ENCODE measurements around the gene CAPN1.
"Not testable (repeated sequence)": the region's sequence is repeated elsewhere in the genome, so short reads cannot be mapped to it uniquely, and the experiment has no call there.

CAPN1 gene

DNA sequence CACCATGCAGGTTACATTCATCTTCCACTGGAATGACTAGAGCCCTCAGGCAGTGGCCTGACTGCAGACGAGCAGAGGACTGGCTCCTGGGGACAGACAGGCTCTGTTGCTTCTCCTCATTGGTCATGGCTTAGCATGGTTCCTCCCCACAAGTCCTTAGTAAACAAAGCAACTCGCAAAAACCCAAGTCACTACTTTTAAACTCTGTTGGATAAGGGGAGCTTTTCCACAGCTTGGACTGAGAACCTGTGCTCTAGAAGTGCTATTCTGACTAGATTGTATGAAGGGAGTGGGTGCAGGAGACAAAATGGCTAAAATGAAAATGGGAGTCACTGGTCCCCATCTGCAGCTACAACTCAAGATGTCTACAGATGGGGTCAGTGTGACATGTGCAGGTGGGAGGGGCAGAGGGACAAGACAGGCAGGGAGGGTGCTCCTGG is 7.1 kb upstream of the CAPN1 start:
- H3K9me3 ChIP-seq (ENCODE audit: control insufficient read depth in 5 of 5, low read length in 5 of 5); H3K9ac ChIP-seq (ENCODE audit: low read length in 5 of 5); H3K27me3 ChIP-seq (ENCODE audit: control insufficient read depth in 5 of 5, insufficient read depth in 4 of 5, low read length in 5 of 5): not testable (repeated sequence)

GRCh38 chr11:65180877-65181568 is 705 bp upstream of the CAPN1 start:
- peak overlapping the region in 4 of 5 donors; percentile 40 to 66 (median 58) for H3K9ac ChIP-seq (ENCODE audit: low read length in 5 of 5)
- no peaks in the 10 kb centered on the region for H3K9me3 ChIP-seq (ENCODE audit: control insufficient read depth in 5 of 5, low read length in 5 of 5)
- peaks cover 0 to 22% (median 9%) of the 10 kb centered on the region in 5 donors for H3K36me3 ChIP-seq (ENCODE audit: control insufficient read depth in 5 of 5, insufficient read depth in 5 of 5, low read length in 5 of 5)
- H3K27ac ChIP-seq (ENCODE audit: low read depth, low read length), result peak overlapping the region; percentile 57
- H3K4me1 ChIP-seq (ENCODE audit: control insufficient read depth in 5 of 5, insufficient read depth in 5 of 5, low read length in 5 of 5), result peaks cover 0 to 28% (median 27%) of the 10 kb centered on the region in 5 donors
- peak overlapping the region; percentile 55 to 93 (median 83) for H3K4me3 ChIP-seq (ENCODE audit: low read depth in 1 of 5, low read length in 5 of 5)
- no peaks in the 10 kb centered on the region for H3K27me3 ChIP-seq (ENCODE audit: control insufficient read depth in 5 of 5, insufficient read depth in 4 of 5, low read length in 5 of 5)

More for the DNA sequence above, 7.1 kb upstream of the CAPN1 start:
- H3K4me3 ChIP-seq (ENCODE audit: low read depth in 1 of 5, low read length in 5 of 5); H3K4me1 ChIP-seq (ENCODE audit: control insufficient read depth in 5 of 5, insufficient read depth in 5 of 5, low read length in 5 of 5); H3K36me3 ChIP-seq (ENCODE audit: control insufficient read depth in 5 of 5, insufficient read depth in 5 of 5, low read length in 5 of 5); H3K27ac ChIP-seq (ENCODE audit: low read depth, low read length): not testable (repeated sequence)

DNA sequence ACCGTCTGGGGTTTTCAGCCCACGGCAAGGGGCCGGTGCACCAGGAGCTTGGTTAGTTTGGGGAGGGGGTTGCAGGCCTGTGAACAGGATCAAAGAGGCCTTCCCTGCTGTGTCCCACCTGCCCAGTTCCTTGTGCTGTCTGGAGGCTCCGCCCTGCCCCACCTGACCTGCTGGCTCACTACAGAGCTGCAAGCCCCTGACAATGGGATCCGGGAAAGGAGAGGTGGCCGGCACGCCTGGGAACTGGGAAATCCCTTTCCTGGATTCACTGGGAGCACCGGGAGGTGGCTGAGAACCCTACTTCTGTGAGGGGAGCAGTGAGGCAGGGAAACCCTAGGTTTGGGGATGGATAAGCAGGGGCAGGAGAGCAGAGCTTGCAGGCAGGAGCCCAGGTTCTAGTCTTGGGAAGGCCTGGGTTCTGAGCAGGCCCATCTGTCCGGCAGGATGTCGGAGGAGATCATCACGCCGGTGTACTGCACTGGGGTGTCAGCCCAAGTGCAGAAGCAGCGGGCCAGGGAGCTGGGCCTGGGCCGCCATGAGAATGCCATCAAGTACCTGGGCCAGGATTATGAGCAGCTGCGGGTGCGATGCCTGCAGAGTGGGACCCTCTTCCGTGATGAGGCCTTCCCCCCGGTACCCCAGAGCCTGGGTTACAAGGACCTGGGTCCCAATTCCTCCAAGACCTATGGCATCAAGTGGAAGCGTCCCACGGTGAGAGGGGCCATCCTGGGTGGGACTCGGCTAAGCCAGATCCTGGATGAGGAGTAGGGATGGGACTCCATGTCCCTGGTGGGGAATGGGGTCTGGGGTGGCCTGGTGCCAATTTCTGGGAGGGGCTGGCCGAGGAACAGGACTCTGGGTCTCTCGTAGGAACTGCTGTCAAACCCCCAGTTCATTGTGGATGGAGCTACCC is 786 bp downstream of the CAPN1 start:
- peaks cover 0 to 37% (median 24%) of the 10 kb centered on the region in 5 donors for H3K36me3 ChIP-seq (ENCODE audit: control insufficient read depth in 5 of 5, insufficient read depth in 5 of 5, low read length in 5 of 5)
- H3K9me3 ChIP-seq (ENCODE audit: control insufficient read depth in 5 of 5, low read length in 5 of 5), result no peaks in the 10 kb centered on the region
- H3K27ac ChIP-seq (ENCODE audit: low read depth, low read length), result peak overlapping the region; percentile 69
- H3K27me3 ChIP-seq (ENCODE audit: control insufficient read depth in 5 of 5, insufficient read depth in 4 of 5, low read length in 5 of 5), result no peaks in the 10 kb centered on the region
- peak overlapping the region; percentile 58 to 93 (median 83) for H3K4me3 ChIP-seq (ENCODE audit: low read depth in 1 of 5, low read length in 5 of 5)
- H3K9ac ChIP-seq (ENCODE audit: low read length in 5 of 5), result peak overlapping the region; percentile 87 to 93 (median 89)
- peaks cover 0 to 28% (median 27%) of the 10 kb centered on the region in 5 donors for H3K4me1 ChIP-seq (ENCODE audit: control insufficient read depth in 5 of 5, insufficient read depth in 5 of 5, low read length in 5 of 5)

DNA sequence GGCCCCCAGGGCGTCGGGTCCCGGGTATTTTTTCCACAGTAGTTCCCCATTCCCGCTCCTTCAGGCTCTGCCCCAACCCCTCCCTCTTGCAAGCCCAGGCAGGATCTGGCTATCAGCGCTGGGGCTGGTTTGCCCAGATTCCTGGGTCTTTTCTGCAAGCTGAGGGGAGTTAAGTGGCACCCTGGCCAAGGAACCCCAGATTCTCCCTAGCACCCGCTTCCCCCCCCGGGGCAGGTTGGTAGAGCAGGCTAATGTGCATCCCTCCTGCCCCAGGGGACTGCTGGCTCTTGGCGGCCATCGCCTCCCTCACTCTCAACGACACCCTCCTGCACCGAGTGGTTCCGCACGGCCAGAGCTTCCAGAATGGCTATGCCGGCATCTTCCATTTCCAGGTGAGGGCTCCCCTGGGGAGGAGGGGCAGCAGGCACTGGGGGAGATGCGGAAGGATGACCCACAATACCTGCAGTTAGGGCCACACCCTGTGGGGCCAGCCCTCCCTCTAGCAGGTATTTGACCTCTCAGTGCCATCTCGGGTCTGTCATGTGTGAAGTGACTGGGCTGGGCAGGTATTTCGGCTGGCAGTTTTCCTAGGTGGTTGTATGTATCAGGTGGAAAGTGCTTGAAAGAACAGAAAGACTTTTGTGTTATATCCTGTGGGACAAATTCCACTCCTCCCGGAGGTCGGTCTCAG is 1.6 kb downstream of the CAPN1 start:
- Histone ChIP-seq H3K4me3 (ENCODE audit: low read depth in 1 of 5, low read length in 5 of 5) (peak overlapping the region in 1 of 5 donors; percentile 93), H3K9ac (ENCODE audit: low read length in 5 of 5) (peak overlapping the region in 2 of 5 donors; percentile 93), H3K36me3 (ENCODE audit: control insufficient read depth in 5 of 5, insufficient read depth in 5 of 5, low read length in 5 of 5) (peaks cover 0 to 45% (median 30%) of the 10 kb centered on the region in 5 donors), H3K4me1 (ENCODE audit: control insufficient read depth in 5 of 5, insufficient read depth in 5 of 5, low read length in 5 of 5) (peaks cover 0 to 28% (median 27%) of the 10 kb centered on the region in 5 donors), H3K9me3 (ENCODE audit: control insufficient read depth in 5 of 5, low read length in 5 of 5) (no peaks in the 10 kb centered on the region), H3K27me3 (ENCODE audit: control insufficient read depth in 5 of 5, insufficient read depth in 4 of 5, low read length in 5 of 5) (no peaks in the 10 kb centered on the region), H3K27ac (ENCODE audit: low read depth, low read length) (no peak overlapping the region)

- Histone ChIP-seq H3K9ac (ENCODE audit: low read length in 5 of 5) (no peak overlapping the region), H3K27ac (ENCODE audit: low read depth, low read length) (no peak overlapping the region), H3K4me3 (ENCODE audit: low read depth in 1 of 5, low read length in 5 of 5) (no peak overlapping the region), H3K27me3 (ENCODE audit: control insufficient read depth in 5 of 5, insufficient read depth in 4 of 5, low read length in 5 of 5) (no peaks in the 10 kb centered on the region), H3K4me1 (ENCODE audit: control insufficient read depth in 5 of 5, insufficient read depth in 5 of 5, low read length in 5 of 5) (peaks cover 0 to 28% (median 27%) of the 10 kb centered on the region in 5 donors), H3K36me3 (ENCODE audit: control insufficient read depth in 5 of 5, insufficient read depth in 5 of 5, low read length in 5 of 5) (peaks cover 0 to 53% (median 38%) of the 10 kb centered on the region in 5 donors), H3K9me3 (ENCODE audit: control insufficient read depth in 5 of 5, low read length in 5 of 5) (no peaks in the 10 kb centered on the region)
Measured at GRCh38 chr11:65184146-65184545, 2.4 kb downstream of the CAPN1 start.

DNA sequence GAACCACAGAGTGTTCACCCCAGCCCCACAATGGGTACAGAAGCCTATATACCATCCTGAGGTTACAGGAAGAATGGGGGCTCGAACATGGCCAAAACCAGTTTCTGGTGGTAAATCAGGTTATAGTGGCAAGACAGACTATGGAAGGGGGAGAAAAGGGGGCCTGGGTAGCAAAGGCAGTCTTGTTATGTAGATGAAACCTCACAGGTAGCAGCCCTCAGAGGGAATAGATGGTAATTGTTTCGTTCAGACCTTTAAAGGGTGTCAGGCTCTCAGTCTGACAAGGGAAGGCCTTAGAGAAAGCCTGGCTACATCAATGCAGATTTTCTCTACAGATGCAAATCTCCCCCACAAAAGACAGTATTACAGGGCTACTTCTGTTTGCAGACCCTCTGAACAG is 3.4 kb downstream of the CAPN1 start:
- Histone ChIP-seq H3K36me3 (ENCODE audit: control insufficient read depth in 5 of 5, insufficient read depth in 5 of 5, low read length in 5 of 5) (peaks cover 0 to 63% (median 48%) of the 10 kb centered on the region in 5 donors), H3K9me3 (ENCODE audit: control insufficient read depth in 5 of 5, low read length in 5 of 5) (no peaks in the 10 kb centered on the region), H3K4me3 (ENCODE audit: low read depth in 1 of 5, low read length in 5 of 5) (no peak overlapping the region), H3K27me3 (ENCODE audit: control insufficient read depth in 5 of 5, insufficient read depth in 4 of 5, low read length in 5 of 5) (no peaks in the 10 kb centered on the region), H3K9ac (ENCODE audit: low read length in 5 of 5) (no peak overlapping the region), H3K27ac (ENCODE audit: low read depth, low read length) (no peak overlapping the region), H3K4me1 (ENCODE audit: control insufficient read depth in 5 of 5, insufficient read depth in 5 of 5, low read length in 5 of 5) (peaks cover 0 to 34% (median 27%) of the 10 kb centered on the region in 5 donors)

DNA sequence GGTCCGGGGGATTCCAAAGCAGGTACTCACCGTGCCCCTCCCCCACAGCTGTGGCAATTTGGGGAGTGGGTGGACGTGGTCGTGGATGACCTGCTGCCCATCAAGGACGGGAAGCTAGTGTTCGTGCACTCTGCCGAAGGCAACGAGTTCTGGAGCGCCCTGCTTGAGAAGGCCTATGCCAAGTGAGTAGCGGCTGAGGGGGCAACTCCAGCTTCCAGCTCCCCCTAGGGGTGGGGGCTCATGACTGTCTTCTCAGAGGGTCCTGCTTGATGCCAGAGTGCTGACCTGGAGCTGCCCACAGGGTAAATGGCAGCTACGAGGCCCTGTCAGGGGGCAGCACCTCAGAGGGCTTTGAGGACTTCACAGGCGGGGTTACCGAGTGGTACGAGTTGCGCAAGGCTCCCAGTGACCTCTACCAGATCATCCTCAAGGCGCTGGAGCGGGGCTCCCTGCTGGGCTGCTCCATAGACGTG is 4.2 kb downstream of the CAPN1 start:
- Histone ChIP-seq H3K27ac (ENCODE audit: low read depth, low read length) (no peak overlapping the region), H3K4me3 (ENCODE audit: low read depth in 1 of 5, low read length in 5 of 5) (no peak overlapping the region), H3K27me3 (ENCODE audit: control insufficient read depth in 5 of 5, insufficient read depth in 4 of 5, low read length in 5 of 5) (no peaks in the 10 kb centered on the region), H3K4me1 (ENCODE audit: control insufficient read depth in 5 of 5, insufficient read depth in 5 of 5, low read length in 5 of 5) (peaks cover 0 to 29% (median 21%) of the 10 kb centered on the region in 5 donors), H3K9ac (ENCODE audit: low read length in 5 of 5) (no peak overlapping the region), H3K36me3 (ENCODE audit: control insufficient read depth in 5 of 5, insufficient read depth in 5 of 5, low read length in 5 of 5) (peaks cover 3 to 71% (median 53%) of the 10 kb centered on the region in 5 donors), H3K9me3 (ENCODE audit: control insufficient read depth in 5 of 5, low read length in 5 of 5) (no peaks in the 10 kb centered on the region)

DNA sequence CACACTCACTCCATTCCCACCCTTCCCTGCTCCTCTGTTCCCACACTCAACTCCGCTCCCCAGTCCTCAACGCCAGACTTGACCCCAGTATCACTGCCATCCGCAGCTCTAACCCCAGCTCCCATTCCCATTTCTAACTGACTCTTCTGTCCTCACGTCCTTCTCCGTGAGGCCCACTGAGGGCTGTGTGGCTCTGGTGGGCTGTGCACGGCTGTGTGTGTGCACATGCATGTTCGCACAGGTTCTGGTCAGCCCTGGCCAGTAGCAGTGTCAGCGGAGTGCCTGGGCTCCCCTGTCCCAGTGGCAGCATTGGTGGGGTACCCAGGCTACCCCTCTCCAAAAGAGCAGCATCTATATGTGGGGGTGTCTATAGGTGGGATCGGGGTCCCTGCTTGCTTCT is 5.0 kb downstream of the CAPN1 start:
- Histone ChIP-seq H3K9ac (ENCODE audit: low read length in 5 of 5) (no peak overlapping the region), H3K27ac (ENCODE audit: low read depth, low read length) (no peak overlapping the region), H3K4me1 (ENCODE audit: control insufficient read depth in 5 of 5, insufficient read depth in 5 of 5, low read length in 5 of 5) (peaks cover 0 to 26% (median 18%) of the 10 kb centered on the region in 5 donors), H3K4me3 (ENCODE audit: low read depth in 1 of 5, low read length in 5 of 5) (no peak overlapping the region), H3K9me3 (ENCODE audit: control insufficient read depth in 5 of 5, low read length in 5 of 5) (no peaks in the 10 kb centered on the region), H3K27me3 (ENCODE audit: control insufficient read depth in 5 of 5, insufficient read depth in 4 of 5, low read length in 5 of 5) (no peaks in the 10 kb centered on the region), H3K36me3 (ENCODE audit: control insufficient read depth in 5 of 5, insufficient read depth in 5 of 5, low read length in 5 of 5) (peaks cover 3 to 77% (median 56%) of the 10 kb centered on the region in 5 donors)

DNA sequence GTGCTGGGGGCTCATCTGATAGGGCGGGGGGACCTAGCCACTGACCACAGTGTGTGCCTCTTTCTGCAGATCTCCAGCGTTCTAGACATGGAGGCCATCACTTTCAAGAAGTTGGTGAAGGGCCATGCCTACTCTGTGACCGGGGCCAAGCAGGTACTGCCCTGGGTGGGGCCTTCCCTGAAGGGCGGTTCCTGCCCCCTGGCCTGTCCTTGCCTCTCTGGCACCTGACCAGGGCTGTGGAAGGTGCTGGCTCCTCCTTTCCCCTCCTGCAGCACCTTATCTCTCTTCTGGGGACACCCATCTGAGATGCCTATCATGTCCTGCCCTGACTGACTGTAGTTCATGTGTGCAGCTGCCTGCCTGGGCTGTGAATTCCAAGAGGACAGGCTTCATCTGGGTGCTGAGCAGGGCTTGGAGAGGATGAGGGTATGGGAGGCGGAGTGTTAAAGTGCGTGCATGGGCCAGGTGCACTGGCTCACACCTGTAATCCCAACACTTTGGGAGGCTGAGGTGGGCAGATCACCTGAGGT is 5.5 kb downstream of the CAPN1 start:
- Histone ChIP-seq H3K36me3 (ENCODE audit: control insufficient read depth in 5 of 5, insufficient read depth in 5 of 5, low read length in 5 of 5) (peaks cover 5 to 80% (median 60%) of the 10 kb centered on the region in 5 donors), H3K9me3 (ENCODE audit: control insufficient read depth in 5 of 5, low read length in 5 of 5) (no peaks in the 10 kb centered on the region), H3K27ac (ENCODE audit: low read depth, low read length) (no peak overlapping the region), H3K4me3 (ENCODE audit: low read depth in 1 of 5, low read length in 5 of 5) (no peak overlapping the region), H3K4me1 (ENCODE audit: control insufficient read depth in 5 of 5, insufficient read depth in 5 of 5, low read length in 5 of 5) (peaks cover 0 to 22% (median 14%) of the 10 kb centered on the region in 5 donors), H3K9ac (ENCODE audit: low read length in 5 of 5) (no peak overlapping the region), H3K27me3 (ENCODE audit: control insufficient read depth in 5 of 5, insufficient read depth in 4 of 5, low read length in 5 of 5) (no peaks in the 10 kb centered on the region)
